ENCODE data around the gene TOM1L2.
"Not testable (repeated sequence)": the region's sequence is repeated elsewhere in the genome, so short reads cannot be mapped to it uniquely, and the experiment has no call there.

Gene TOM1L2

DNA sequence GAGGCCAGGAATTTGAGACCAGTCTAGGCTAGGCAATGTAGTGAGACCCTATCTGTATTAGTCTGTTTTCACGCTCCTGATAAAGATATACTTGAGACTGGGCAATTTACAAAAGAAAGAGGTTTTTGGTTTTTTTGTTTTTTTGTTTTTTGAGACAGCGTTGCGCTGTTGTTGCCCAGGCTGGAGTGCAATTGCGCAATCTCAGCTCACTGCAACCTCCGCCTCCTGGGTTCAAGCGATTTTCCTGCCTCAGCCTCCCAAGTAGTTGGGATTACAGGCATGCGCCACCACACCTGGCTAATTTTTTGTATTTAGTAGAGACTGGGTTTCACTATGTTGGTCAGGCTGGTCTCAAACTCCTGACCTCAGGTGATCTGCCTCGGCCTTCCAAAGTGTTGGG lies 23.7 kb upstream of the TOM1L2 start:
- H3K9me3 ChIP-seq (ENCODE audit: control insufficient read depth, insufficient read depth, low read length); H3K4me1 ChIP-seq (ENCODE audit: control insufficient read depth, insufficient read depth, low read length); H3K4me3 ChIP-seq (ENCODE audit: low read depth, low read length); H3K36me3 ChIP-seq (ENCODE audit: control insufficient read depth, insufficient read depth, low read length); H3K27ac ChIP-seq (ENCODE audit: low read depth, low read length); H3K9ac ChIP-seq (ENCODE audit: low read depth, low read length); H3K27me3 ChIP-seq (ENCODE audit: control insufficient read depth, insufficient read depth, low read length): not testable (repeated sequence)

DNA sequence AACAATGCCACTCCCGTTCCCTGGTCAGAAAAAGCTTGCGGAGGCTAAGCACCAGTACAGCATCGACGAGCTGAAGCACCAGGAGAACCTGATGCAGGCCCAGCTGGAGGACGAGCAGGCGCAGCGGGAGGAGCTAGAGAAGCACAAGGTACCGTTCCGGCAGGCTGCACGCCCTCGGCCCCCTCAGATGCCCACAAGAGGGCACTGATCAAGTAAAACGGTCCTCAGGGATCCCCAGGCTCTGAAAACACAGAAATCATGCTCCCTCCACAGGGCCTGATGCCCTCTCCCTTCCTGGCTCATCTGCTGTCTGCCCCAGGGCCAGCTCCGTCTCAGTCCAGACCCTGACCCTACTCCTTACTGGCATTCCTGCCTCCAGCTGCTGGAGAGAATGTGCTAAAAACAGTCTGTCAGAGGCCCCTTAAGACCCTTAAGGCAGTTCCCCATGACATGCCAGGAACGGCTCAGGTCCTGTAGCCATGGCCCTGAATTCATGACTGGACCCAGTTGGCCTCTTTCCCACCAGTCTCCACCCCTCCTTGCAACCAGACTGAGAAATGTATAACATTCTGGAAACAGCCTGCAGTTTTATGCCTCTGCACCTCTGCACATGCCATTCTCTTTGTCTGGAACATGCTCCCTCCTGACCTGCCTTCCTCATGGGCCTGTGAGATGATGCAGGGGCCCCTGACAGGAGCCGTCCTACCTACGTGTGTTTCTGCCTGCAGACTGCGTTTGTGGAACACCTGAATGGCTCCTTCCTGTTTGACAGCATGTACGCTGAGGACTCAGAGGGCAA lies 22.3 kb upstream of the TOM1L2 start:
- no peak overlapping the region for H3K4me3 ChIP-seq (ENCODE audit: low read depth, low read length)

DNA sequence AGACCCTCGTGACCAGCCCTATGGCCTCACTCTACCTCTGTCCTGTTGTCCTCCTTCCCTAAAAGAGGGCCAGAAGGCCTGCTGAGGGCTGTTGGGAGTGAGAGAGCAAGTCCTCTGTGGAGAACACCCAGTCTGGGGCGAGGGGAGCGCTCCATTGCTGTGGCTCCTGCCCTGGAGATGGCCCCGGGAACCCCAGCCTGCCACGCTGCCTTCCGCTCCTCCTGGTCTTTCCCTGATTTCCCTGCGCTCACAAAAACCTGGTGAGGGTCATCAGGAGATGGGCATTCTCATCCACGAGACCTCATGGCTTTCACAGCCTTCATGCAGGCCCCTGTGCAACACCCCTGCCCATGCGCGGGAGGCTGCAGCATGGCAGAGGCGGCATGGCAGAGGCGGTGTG lies 21.7 kb upstream of the TOM1L2 start:
- Histone ChIP-seq H3K27ac (ENCODE audit: low read depth, low read length) (no peak overlapping the region), H3K4me3 (ENCODE audit: low read depth, low read length) (no peak overlapping the region), H3K9me3 (ENCODE audit: control insufficient read depth, insufficient read depth, low read length) (no peaks in the 10 kb centered on the region), H3K9ac (ENCODE audit: low read depth, low read length) (no peak overlapping the region), H3K4me1 (ENCODE audit: control insufficient read depth, insufficient read depth, low read length) (no peaks in the 10 kb centered on the region), H3K36me3 (ENCODE audit: control insufficient read depth, insufficient read depth, low read length) (no peaks in the 10 kb centered on the region), H3K27me3 (ENCODE audit: control insufficient read depth, insufficient read depth, low read length) (no peaks in the 10 kb centered on the region)

More for the DNA sequence above, 22.3 kb upstream of the TOM1L2 start:
- Histone ChIP-seq H3K9ac (ENCODE audit: low read depth, low read length) (no peak overlapping the region), H3K9me3 (ENCODE audit: control insufficient read depth, insufficient read depth, low read length) (no peaks in the 10 kb centered on the region), H3K27me3 (ENCODE audit: control insufficient read depth, insufficient read depth, low read length) (no peaks in the 10 kb centered on the region), H3K4me1 (ENCODE audit: control insufficient read depth, insufficient read depth, low read length) (no peaks in the 10 kb centered on the region), H3K36me3 (ENCODE audit: control insufficient read depth, insufficient read depth, low read length) (no peaks in the 10 kb centered on the region), H3K27ac (ENCODE audit: low read depth, low read length) (no peak overlapping the region)

DNA sequence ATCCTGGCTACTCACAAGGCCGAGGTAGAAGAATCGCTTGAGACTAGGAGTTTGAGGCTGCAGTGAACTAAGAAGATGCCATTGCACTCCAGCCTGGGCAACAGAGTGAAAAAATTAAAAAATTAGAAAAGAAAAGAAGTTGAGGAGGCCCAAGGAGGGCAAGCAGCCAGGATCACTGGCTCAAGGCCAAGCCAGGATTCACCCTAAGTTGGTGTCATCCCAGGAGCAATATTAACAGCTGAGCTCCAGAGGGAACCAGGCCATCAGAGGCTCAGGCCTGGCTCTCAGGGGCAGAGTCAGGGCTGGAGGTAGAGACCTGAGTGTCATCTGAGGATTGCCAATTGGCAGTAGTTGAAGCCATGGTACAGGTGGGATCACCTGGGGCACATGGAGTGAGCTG lies 21.2 kb upstream of the TOM1L2 start:
- no peak overlapping the region for H3K9ac ChIP-seq (ENCODE audit: low read depth, low read length)
- H3K36me3 ChIP-seq (ENCODE audit: control insufficient read depth, insufficient read depth, low read length): no peaks in the 10 kb centered on the region

DNA sequence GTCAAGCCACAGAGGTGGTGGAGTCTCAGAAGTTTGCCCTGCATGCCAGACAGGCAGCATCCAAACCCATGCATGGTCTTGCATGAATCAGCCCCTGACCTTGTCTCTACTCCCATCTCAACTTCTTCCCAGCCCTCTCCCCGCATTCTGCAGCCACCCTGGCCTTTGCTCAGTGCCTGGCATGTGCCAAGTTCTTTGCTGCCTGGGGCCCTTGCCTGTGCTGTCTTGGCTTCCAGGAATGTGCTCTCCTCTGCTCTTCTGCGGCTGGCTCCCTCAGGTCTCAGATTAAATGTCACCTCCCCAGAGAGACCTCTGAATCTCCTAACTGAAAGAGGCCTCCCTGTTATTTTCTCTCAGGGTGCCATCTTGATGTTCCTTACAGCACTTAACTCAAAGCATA lies 18.1 kb upstream of the TOM1L2 start:
- Histone ChIP-seq H3K9me3 (ENCODE audit: control insufficient read depth, insufficient read depth, low read length) (no peaks in the 10 kb centered on the region), H3K9ac (ENCODE audit: low read depth, low read length) (no peak overlapping the region), H3K27ac (ENCODE audit: low read depth, low read length) (no peak overlapping the region), H3K27me3 (ENCODE audit: control insufficient read depth, insufficient read depth, low read length) (no peaks in the 10 kb centered on the region), H3K36me3 (ENCODE audit: control insufficient read depth, insufficient read depth, low read length) (no peaks in the 10 kb centered on the region), H3K4me3 (ENCODE audit: low read depth, low read length) (no peak overlapping the region), H3K4me1 (ENCODE audit: control insufficient read depth, insufficient read depth, low read length) (no peaks in the 10 kb centered on the region)

More for the DNA sequence above, 21.2 kb upstream of the TOM1L2 start:
- Histone ChIP-seq H3K4me3 (ENCODE audit: low read depth, low read length) (no peak overlapping the region), H3K9me3 (ENCODE audit: control insufficient read depth, insufficient read depth, low read length) (no peaks in the 10 kb centered on the region), H3K4me1 (ENCODE audit: control insufficient read depth, insufficient read depth, low read length) (no peaks in the 10 kb centered on the region), H3K27me3 (ENCODE audit: control insufficient read depth, insufficient read depth, low read length) (no peaks in the 10 kb centered on the region), H3K27ac (ENCODE audit: low read depth, low read length) (no peak overlapping the region)

DNA sequence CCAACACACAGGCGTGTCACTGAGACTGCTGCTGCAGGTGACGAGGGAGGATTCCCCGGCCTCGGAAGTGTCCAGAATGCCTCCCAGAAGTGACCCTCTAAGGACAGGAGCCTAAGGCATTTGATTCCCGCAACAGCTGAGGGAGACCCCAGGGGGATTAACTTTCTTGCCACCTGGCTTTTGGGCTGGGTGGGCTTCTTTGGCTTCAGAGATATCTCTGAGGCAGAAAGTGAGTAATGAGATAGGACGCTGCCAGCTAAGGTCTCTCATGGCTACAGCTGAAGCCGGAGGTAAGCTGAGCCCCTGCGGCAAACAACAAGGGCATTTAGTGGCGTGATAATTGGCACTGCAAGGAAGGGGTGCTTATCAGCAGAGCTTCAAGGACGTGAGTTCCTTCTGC lies 17.4 kb upstream of the TOM1L2 start:
- H3K27ac ChIP-seq (ENCODE audit: low read depth, low read length): no peak overlapping the region
- no peak overlapping the region for H3K9ac ChIP-seq (ENCODE audit: low read depth, low read length)
- no peaks in the 10 kb centered on the region for H3K4me1 ChIP-seq (ENCODE audit: control insufficient read depth, insufficient read depth, low read length)
- no peak overlapping the region for H3K4me3 ChIP-seq (ENCODE audit: low read depth, low read length)
- H3K27me3 ChIP-seq (ENCODE audit: control insufficient read depth, insufficient read depth, low read length): no peaks in the 10 kb centered on the region
- no peaks in the 10 kb centered on the region for H3K36me3 ChIP-seq (ENCODE audit: control insufficient read depth, insufficient read depth, low read length)
- H3K9me3 ChIP-seq (ENCODE audit: control insufficient read depth, insufficient read depth, low read length): no peaks in the 10 kb centered on the region

DNA sequence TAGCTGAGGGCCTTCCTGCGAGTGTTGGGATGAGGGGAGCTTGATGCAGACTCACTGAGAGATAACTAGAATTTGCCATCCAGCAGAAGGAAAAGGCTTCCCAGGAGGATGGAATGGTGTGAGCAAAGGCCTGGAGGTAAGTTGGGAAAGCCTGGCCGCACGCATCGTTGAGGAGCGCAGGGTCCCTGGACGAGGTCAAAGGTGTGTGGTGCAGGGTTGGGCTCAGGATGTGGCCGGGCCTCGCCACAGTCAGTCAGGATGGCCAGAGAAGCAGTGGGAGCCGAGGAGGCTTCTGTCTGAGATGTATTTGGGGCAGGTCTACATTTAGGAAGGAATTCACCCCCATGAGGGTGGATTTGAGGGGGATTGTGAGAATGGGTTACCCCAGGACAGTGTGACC lies 16.9 kb upstream of the TOM1L2 start:
- Histone ChIP-seq H3K9ac (ENCODE audit: low read depth, low read length) (no peak overlapping the region), H3K36me3 (ENCODE audit: control insufficient read depth, insufficient read depth, low read length) (no peaks in the 10 kb centered on the region), H3K27me3 (ENCODE audit: control insufficient read depth, insufficient read depth, low read length) (no peaks in the 10 kb centered on the region), H3K9me3 (ENCODE audit: control insufficient read depth, insufficient read depth, low read length) (no peaks in the 10 kb centered on the region), H3K27ac (ENCODE audit: low read depth, low read length) (no peak overlapping the region), H3K4me1 (ENCODE audit: control insufficient read depth, insufficient read depth, low read length) (no peaks in the 10 kb centered on the region), H3K4me3 (ENCODE audit: low read depth, low read length) (no peak overlapping the region)

DNA sequence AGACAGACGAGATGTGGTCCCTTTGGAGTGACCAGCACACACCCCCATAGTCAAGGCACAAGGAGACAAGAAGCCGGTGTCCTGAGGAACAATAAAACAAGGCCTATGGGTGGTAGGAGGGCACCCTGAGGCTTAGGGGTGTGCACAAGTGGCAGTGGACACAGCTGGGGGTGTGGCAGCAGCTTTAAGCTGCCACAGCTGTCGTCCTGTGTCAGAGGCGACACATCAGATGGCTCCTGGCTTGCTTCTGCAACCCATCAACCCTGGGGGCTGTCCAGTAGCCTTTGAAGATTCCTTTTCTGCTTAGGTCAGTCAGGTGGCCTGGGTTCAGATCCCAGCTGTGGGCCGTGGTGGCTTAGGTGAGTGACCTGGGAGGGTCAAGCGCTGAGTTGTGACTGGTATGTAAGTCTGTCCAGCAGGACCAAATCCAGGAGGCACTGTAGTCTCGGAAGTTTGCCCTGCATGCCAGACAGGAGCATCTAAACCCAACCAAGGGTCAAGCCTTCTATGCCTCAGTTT lies 16.3 kb upstream of the TOM1L2 start:
- H3K9me3 ChIP-seq (ENCODE audit: control insufficient read depth, insufficient read depth, low read length): no peaks in the 10 kb centered on the region
- no peaks in the 10 kb centered on the region for H3K36me3 ChIP-seq (ENCODE audit: control insufficient read depth, insufficient read depth, low read length)

DNA sequence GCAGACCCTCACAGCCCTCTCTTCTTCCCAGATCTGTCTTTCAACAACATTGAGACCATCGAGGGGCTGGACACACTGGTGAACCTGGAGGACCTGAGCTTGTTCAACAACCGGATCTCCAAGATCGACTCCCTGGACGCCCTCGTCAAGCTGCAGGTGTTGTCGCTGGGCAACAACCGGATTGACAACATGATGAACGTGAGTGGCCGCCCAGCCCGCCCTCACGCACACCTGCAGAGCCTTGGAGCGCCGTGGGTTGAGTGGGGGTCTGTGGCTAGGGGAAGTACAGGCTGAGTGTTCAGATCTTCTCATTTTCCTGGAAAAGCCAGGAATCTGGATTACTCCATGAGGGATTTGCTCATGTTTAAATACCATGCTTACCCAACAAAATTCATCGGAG lies 15.7 kb upstream of the TOM1L2 start:
- H3K9me3 ChIP-seq (ENCODE audit: control insufficient read depth, insufficient read depth, low read length): no peaks in the 10 kb centered on the region
- H3K4me1 ChIP-seq (ENCODE audit: control insufficient read depth, insufficient read depth, low read length): no peaks in the 10 kb centered on the region
- no peaks in the 10 kb centered on the region for H3K27me3 ChIP-seq (ENCODE audit: control insufficient read depth, insufficient read depth, low read length)
- H3K27ac ChIP-seq (ENCODE audit: low read depth, low read length): no peak overlapping the region
- H3K36me3 ChIP-seq (ENCODE audit: control insufficient read depth, insufficient read depth, low read length): no peaks in the 10 kb centered on the region
- no peak overlapping the region for H3K9ac ChIP-seq (ENCODE audit: low read depth, low read length)
- H3K4me3 ChIP-seq (ENCODE audit: low read depth, low read length): no peak overlapping the region

More for the DNA sequence above, 16.3 kb upstream of the TOM1L2 start:
- H3K27me3 ChIP-seq (ENCODE audit: control insufficient read depth, insufficient read depth, low read length): no peaks in the 10 kb centered on the region
- no peak overlapping the region for H3K27ac ChIP-seq (ENCODE audit: low read depth, low read length)
- H3K9ac ChIP-seq (ENCODE audit: low read depth, low read length): no peak overlapping the region
- H3K4me1 ChIP-seq (ENCODE audit: control insufficient read depth, insufficient read depth, low read length): no peaks in the 10 kb centered on the region
- H3K4me3 ChIP-seq (ENCODE audit: low read depth, low read length): no peak overlapping the region

DNA sequence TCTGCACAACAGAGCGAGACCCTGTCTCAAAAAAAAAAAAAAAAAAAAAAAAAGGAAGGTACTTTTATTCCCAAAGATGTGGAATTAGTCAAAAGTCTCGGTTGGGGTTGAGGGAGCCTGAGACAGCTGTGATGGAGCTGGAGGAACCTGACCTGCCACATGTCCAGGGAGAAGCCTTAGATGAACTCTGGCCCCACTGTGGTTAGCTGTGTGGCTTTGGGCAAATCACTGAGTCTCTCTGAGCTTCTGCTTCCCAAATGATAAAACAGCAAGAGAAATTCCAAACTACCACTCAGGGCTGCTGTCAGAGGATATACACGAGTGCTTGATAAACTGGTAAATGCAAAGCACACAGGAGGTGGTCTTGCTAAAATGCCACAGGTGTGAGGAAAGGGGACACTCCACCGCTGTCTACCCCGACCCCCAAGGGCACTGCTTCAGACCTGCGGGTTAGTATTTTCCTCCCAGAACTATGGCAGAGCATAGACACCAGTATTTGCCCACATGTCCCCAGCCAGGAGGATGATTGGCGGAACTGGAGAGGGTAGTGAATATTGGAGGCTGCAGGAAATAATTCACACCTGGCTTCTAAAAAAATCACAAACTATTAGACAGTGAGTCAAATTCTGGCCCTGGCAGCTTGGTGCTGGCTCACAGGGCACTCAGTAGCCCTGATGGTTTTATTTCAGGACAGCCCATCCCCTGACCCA lies 15.1 kb upstream of the TOM1L2 start:
- Histone ChIP-seq H3K27ac (ENCODE audit: low read depth, low read length) (no peak overlapping the region), H3K27me3 (ENCODE audit: control insufficient read depth, insufficient read depth, low read length) (no peaks in the 10 kb centered on the region), H3K4me3 (ENCODE audit: low read depth, low read length) (no peak overlapping the region), H3K9me3 (ENCODE audit: control insufficient read depth, insufficient read depth, low read length) (no peaks in the 10 kb centered on the region), H3K9ac (ENCODE audit: low read depth, low read length) (no peak overlapping the region), H3K36me3 (ENCODE audit: control insufficient read depth, insufficient read depth, low read length) (no peaks in the 10 kb centered on the region), H3K4me1 (ENCODE audit: control insufficient read depth, insufficient read depth, low read length) (no peaks in the 10 kb centered on the region)

DNA sequence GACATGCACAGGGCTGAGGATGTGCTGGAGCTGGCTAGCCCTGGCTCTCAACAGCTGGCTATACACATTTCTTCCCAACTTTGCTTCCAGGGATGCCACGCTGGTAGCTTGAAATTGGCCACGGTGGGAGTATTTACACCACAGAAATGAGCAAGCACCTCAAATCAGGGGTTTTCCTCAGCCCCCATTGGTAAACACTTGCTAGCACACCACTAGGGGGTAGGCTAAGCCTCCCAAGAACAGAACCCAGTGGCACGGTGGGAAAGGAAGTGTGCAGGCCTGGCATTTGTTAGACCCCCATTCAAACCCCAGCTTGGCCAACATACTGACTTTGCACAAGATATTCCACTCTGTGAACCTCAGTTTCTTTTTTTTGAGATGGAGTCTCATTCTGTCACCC lies 13.4 kb upstream of the TOM1L2 start:
- Histone ChIP-seq H3K9me3 (ENCODE audit: control insufficient read depth, insufficient read depth, low read length) (no peaks in the 10 kb centered on the region), H3K4me1 (ENCODE audit: control insufficient read depth, insufficient read depth, low read length) (no peaks in the 10 kb centered on the region), H3K4me3 (ENCODE audit: low read depth, low read length) (no peak overlapping the region), H3K36me3 (ENCODE audit: control insufficient read depth, insufficient read depth, low read length) (no peaks in the 10 kb centered on the region), H3K27me3 (ENCODE audit: control insufficient read depth, insufficient read depth, low read length) (no peaks in the 10 kb centered on the region), H3K9ac (ENCODE audit: low read depth, low read length) (no peak overlapping the region), H3K27ac (ENCODE audit: low read depth, low read length) (no peak overlapping the region)

Data from HUES48 (cell line).